Gastroesophageal sphincter (tissue), 3 donors: ENCODE results near the gene RPL32.
"Not testable (repeated sequence)": the region's sequence is repeated elsewhere in the genome, so short reads cannot be mapped to it uniquely, and the experiment has no call there.

Experiments
- CTCF ChIP-seq, 4 experiments: fragments of 200-600 bp in 2 of 4; fragments of 450-650 bp in 2 of 4; sonication (generic) in 1 of 4; IDR thresholded peaks; one replicate each; pipeline ENCODE4 v1.5.1; 2017 to 2019; ENCODE audit warnings: antibody characterized with exemption in 4 of 4, mild to moderate bottlenecking in 2 of 4, moderate library complexity in 2 of 4
- EP300 ChIP-seq: sonication (generic); formaldehyde crosslinking; IDR thresholded peaks from one replicate; pipeline ENCODE4 v1.6.1; 2017; ENCODE audit warnings: antibody characterized with exemption, mild to moderate bottlenecking
- POLR2A ChIP-seq, 2 donors: fragments of 450-650 bp; IDR thresholded peaks; one replicate each; pipeline ENCODE4 v1.6.1; 2017; ENCODE audit warnings: antibody characterized with exemption in 2 of 2, mild to moderate bottlenecking in 2 of 2, moderate library complexity in 1 of 2

- TF ChIP-seq CTCF (IDR thresholded peaks at IDR 0.05); POLR2A (IDR thresholded peaks at IDR 0.05); EP300: not testable (repeated sequence)
Observed at GRCh38 chr3:12881858-12882257, 40.5 kb upstream of the RPL32 start.
